ENCODE results near the gene FGF1.

FGF1 gene

GRCh38 chr5:142544946-142545649 is 140.8 kb downstream of the FGF1 start:
- no peak overlapping the region for H3K27ac Mint-ChIP-seq
- no peak overlapping the region for H3K4me3 Mint-ChIP-seq
- peaks cover 46% of the 10 kb centered on the region for H3K27me3 Mint-ChIP-seq
- intact Hi-C loops (cut with micrococcal nuclease), result loop anchor here (10.0 kb wide), 1 partner anchor 220 kb away; the partner anchor contains the start of gene SPRY4
- H3K36me3 Mint-ChIP-seq (ENCODE audit: low read depth), result no peaks in the 10 kb centered on the region
- no peaks in the 10 kb centered on the region for H3K4me1 Mint-ChIP-seq (ENCODE audit: low read depth)
- H3K9me3 Mint-ChIP-seq, result no peaks in the 10 kb centered on the region

DNA sequence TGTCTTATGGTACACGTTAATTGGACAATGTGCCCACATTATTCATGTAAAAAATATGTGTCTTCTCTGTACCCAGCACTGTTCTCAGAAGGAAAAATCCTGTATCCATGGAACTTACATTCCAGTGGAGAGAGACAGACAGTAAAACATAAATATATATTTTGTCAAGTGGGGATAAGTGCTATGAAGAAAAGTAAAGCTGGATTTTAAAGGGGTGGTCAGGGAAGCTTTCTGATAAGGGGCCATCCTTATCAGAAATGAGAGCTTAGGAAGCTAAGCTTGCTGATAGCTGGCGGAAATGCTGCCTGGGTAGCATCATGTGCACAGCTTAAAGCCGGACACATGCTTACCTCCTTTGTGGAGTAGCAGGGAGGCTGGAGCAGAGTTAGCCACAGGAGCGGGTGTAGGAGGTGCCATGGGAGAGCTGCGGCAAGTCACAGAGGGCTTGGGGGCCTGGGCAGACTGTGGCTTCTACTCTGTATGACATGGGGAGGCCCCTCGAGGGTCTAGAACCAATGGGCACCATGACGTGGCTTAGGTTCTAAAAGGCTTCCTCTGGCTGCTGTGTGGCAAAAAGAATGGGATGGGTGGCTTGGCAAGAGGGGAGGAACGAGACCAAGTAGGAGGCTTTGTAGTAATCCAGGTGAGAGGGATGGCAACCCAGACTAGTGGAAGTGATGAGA is 141.7 kb downstream of the FGF1 start:
- intact Hi-C loops (cut with micrococcal nuclease), result loop anchor here (10.0 kb wide), 1 partner anchor 219 kb away; the partner anchor contains the start of gene SPRY4
- Mint-ChIP-seq H3K36me3 (ENCODE audit: low read depth) (no peaks in the 10 kb centered on the region), H3K27me3 (peaks cover 41% of the 10 kb centered on the region), H3K4me3 (no peak overlapping the region), H3K9me3 (no peaks in the 10 kb centered on the region), H3K4me1 (ENCODE audit: low read depth) (no peaks in the 10 kb centered on the region), H3K27ac (no peak overlapping the region)

DNA sequence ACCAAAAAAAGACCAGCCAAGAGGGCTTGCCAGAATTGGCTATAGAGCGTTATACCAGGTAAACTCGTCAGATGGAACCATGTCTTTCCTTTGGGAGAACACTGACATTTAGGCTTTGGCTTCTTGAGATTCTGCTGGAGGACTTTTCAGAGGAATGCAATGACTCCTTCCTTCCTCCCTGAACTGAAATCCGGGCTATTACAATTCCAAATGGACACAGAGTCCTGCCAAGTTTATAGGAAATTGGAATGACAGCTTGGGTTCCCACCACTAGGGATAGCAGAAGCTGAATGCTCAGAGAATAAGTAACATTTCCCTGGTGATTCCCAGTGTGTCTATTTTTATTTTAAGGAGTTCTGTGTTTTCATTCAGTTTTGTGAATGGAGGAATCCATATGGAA is 143.0 kb downstream of the FGF1 start:
- H3K27me3 Mint-ChIP-seq, result peaks cover 32% of the 10 kb centered on the region
- no peak overlapping the region for H3K4me3 Mint-ChIP-seq
- H3K36me3 Mint-ChIP-seq (ENCODE audit: low read depth), result no peaks in the 10 kb centered on the region
- no peaks in the 10 kb centered on the region for H3K9me3 Mint-ChIP-seq
- intact Hi-C loops (cut with micrococcal nuclease), result loop anchor here (10.0 kb wide), 1 partner anchor 218 kb away; the partner anchor contains the start of gene SPRY4
- H3K4me1 Mint-ChIP-seq (ENCODE audit: low read depth), result no peaks in the 10 kb centered on the region
- no peak overlapping the region for H3K27ac Mint-ChIP-seq
